ENCODE results near the gene COP1. TPM values are rescaled to one million over a fixed set of nuclear protein-coding genes. Genes with fewer than 3 reads are reported as not detected.

Gene COP1
- total and polyA plus RNA-seq, 2 of the 13 experiments (the other 11 are each of a cell fraction or from before 2014, with no cell fraction given), result 20.5 to 51.3 TPM

DNA sequence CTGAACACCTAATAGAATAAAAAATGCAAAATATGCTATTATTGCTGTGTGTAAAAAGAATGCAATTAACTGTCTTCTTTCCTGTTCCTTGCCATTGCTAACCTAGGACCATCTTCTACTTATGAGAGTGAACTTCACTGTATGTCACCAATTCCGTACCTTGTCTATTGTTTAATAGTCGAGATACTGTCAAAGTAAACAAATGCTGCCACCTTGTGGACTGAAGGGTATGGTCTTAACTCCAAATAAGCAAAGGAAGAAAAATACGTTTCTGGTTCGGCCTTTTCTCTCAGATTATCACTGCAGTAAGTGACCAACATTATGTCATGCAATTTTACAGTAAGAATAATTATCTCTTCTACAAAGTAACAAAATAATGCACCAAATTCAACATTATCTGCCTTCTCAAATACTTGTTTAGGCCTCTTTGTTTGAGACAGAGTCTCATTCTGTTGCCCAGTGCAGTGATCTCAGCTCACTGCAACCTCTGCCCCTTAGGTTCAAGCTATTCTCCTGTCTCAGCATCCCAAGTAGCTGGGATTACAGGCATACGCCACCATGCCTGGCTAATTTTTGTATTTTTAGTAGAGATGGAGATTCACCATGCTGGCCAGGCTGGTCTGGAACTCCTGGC is 133.4 kb downstream of the COP1 start (continued):
- no peak for TF ChIP-seq ZBTB10 (CRISPR knock-in tag; IDR thresholded peaks at IDR 0.05; ENCODE audit: borderline replicate concordance)
- TF ChIP-seq RAD21 (CRISPR knock-in tag; IDR thresholded peaks at IDR 0.05), result peak; percentile 16; the same call in 1 of the 2 replicates
- TF ChIP-seq NR2F6 (IDR thresholded peaks at IDR 0.05), result no peak
- TF ChIP-seq NR2F6 (CRISPR knock-in tag; IDR thresholded peaks at IDR 0.05), result no peak
- TF ChIP-seq, protein P1, sequence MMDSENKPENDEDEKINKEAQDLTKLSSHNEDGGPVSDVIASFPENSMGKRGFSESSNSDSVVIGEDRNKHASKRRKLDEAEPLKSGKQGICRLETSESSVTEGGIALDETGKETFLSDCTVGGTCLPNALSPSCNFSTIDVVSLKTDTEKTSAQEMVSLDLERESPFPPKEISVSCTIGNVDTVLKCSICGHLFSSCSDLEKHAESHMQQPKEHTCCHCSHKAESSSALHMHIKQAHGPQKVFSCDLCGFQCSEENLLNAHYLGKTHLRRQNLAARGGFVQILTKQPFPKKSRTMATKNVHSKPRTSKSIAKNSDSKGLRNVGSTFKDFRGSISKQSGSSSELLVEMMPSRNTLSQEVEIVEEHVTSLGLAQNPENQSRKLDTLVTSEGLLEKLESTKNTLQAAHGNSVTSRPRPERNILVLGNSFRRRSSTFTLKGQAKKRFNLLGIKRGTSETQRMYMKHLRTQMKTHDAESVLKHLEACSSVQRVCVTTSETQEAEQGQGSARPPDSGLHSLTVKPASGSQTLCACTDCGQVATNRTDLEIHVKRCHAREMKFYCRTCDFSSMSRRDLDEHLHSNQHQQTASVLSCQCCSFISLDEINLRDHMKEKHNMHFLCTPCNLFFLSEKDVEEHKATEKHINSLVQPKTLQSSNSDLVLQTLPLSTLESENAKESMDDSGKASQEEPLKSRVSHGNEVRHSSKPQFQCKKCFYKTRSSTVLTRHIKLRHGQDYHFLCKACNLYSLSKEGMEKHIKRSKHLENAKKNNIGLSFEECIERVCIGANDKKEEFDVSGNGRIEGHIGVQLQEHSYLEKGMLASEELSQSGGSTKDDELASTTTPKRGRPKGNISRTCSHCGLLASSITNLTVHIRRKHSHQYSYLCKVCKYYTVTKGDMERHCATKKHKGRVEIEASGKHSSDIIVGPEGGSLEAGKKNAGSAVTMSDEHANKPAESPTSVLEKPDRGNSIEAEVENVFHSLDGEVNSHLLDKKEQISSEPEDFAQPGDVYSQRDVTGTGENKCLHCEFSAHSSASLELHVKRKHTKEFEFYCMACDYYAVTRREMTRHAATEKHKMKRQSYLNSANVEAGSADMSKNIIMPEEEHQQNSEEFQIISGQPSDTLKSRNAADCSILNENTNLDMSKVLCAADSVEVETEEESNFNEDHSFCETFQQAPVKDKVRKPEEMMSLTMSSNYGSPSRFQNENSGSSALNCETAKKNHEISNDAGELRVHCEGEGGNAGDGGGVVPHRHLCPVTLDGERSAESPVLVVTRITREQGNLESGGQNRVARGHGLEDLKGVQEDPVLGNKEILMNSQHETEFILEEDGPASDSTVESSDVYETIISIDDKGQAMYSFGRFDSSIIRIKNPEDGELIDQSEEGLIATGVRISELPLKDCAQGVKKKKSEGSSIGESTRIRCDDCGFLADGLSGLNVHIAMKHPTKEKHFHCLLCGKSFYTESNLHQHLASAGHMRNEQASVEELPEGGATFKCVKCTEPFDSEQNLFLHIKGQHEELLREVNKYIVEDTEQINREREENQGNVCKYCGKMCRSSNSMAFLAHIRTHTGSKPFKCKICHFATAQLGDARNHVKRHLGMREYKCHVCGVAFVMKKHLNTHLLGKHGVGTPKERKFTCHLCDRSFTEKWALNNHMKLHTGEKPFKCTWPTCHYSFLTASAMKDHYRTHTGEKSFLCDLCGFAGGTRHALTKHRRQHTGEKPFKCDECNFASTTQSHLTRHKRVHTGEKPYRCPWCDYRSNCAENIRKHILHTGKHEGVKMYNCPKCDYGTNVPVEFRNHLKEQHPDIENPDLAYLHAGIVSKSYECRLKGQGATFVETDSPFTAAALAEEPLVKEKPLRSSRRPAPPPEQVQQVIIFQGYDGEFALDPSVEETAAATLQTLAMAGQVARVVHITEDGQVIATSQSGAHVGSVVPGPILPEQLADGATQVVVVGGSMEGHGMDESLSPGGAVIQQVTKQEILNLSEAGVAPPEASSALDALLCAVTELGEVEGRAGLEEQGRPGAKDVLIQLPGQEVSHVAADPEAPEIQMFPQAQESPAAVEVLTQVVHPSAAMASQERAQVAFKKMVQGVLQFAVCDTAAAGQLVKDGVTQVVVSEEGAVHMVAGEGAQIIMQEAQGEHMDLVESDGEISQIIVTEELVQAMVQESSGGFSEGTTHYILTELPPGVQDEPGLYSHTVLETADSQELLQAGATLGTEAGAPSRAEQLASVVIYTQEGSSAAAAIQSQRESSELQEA (CRISPR knock-in tag; IDR thresholded peaks at IDR 0.05; ENCODE audit: not compliant biosample characterization), result no peak
- TF ChIP-seq FOXA3 (CRISPR knock-in tag; IDR thresholded peaks at IDR 0.05), result peak; percentile 90
- TF ChIP-seq BCL6 (CRISPR knock-in tag; IDR thresholded peaks at IDR 0.05), result 0 out of 2 replicates have a peak, but pooled peaks have one; percentile 11
- no peak for TF ChIP-seq SALL1 (CRISPR knock-in tag; IDR thresholded peaks at IDR 0.05)

All from HepG2 (cell line).